Motor neuron (in vitro differentiated cells): ENCODE measurements around the gene NDUFAB1. TPM values are rescaled to one million over a fixed set of nuclear protein-coding genes. Genes with fewer than 3 reads are reported as not detected.
"Not testable (repeated sequence)": the region's sequence is repeated elsewhere in the genome, so short reads cannot be mapped to it uniquely, and the experiment has no call there.

Experiments used
- ATAC-seq, 8 experiments: fragments of 200-7000 bp; cut with Tn5 transposase; replicated peaks in 6 of 8; 2 replicates each; pipeline ENCODE4 v1.8.0; 2021; ENCODE audit warnings: mild to moderate bottlenecking in 8 of 8, moderate library complexity in 8 of 8
- H3K27ac ChIP-seq, 2 donors: fragments of 250-450 bp; sonication (Bioruptor Pico); 2 replicates each; pipeline ENCODE4 v1.9.0; 2021; ENCODE audit warnings: antibody characterized with exemption in 2 of 2, mild to moderate bottlenecking in 2 of 2, moderate library complexity in 1 of 2
- H3K4me1 ChIP-seq, 2 donors: fragments of 250-450 bp; sonication (Bioruptor Pico); replicated peaks in 1 of 2; 2 replicates each; pipeline ENCODE4 v1.6.1; 2021; ENCODE audit warnings: antibody characterized with exemption in 2 of 2, mild to moderate bottlenecking in 2 of 2, moderate library complexity in 1 of 2
- H3K4me3 ChIP-seq, 5 donors: fragments of 250-450 bp; sonication (Bioruptor Pico); 2 replicates each; pipeline ENCODE4 v1.9.0; 2021; ENCODE audit warnings: antibody characterized with exemption in 5 of 5, mild to moderate bottlenecking in 5 of 5, moderate library complexity in 4 of 5
- WGBS, 10 experiments: fragments of 450-650 bp; shearing (Covaris generic); methylation state at CpG; one replicate each; pipeline ENCODE4 v1.0.0; 2022; 5-methylcytosine and 5-hydroxymethylcytosine counted together
- in situ Hi-C, 9 experiments: fragments of 400-800 bp; cut with MboI; loops; one replicate each; pipeline ENCODE4 v1.15.0; 2021; ENCODE audit warnings: low sequenced_read_pairs in 9 of 9, low pct_unique_long_range_greater_than_20kb in 2 of 9; ENCODE audit not compliant: unreplicated experiment in 9 of 9
- total RNA-seq, 8 experiments: library from RNA; unstranded; fragments of 300-600 nt; gene quantifications; 2 replicates each; pipeline versions ENCODE4 v1.2.3 to v1.2.4, GENCODE V29; 2022

The NDUFAB1 gene
- total RNA-seq, 8 experiments from 2014 or later: 91.2 to 165 (median 130) TPM

GRCh38 chr16:23557779-23558702 is 38.1 kb downstream of the NDUFAB1 start:
- peak in 6 of 8 experiments; percentile 11 to 37 (median 19) for ATAC-seq
- in situ Hi-C loops: no loop called here
- WGBS, 10 experiments: 0 to 44% (median 2%) methylated on average over 1 to 6 of the region's 60 CpGs; no CpG with 5 or more reads in 2 of the 10 experiments
- Histone ChIP-seq H3K27ac (peak overlapping the region; percentile 95 to 97), H3K4me1 (peaks cover 12 to 14% of the 10 kb centered on the region in 2 donors), H3K4me3 (peak overlapping the region; percentile 70 to 93 (median 81))

- ATAC-seq: peak; percentile 91 to 96 (median 94)
- H3K27ac ChIP-seq: peak within 1 kb of the TSS; percentile 95 to 97
- WGBS, 10 experiments: 0 to 41% (median 1%) methylated on average over 1 to 16 of the region's 65 CpGs; no CpG with 5 or more reads in 2 of the 10 experiments
- in situ Hi-C loops: no loop called here
- peak within 1 kb of the TSS; percentile 70 to 93 (median 81) for H3K4me3 ChIP-seq
- peaks cover 12 to 14% of the 10 kb centered on the region in 2 donors for H3K4me1 ChIP-seq
Observed at GRCh38 chr16:23556881-23557778, 39.0 kb downstream of the NDUFAB1 start, which contains the start of the genes EARS2 and UBFD1. TSS of gene EARS2 (minus strand) at chr16:23557350. CDS start at chr16:23557343, 7 bp downstream. TSS of gene UBFD1 (plus strand) at chr16:23557727. CDS start at chr16:23557743, 16 bp downstream.

GRCh38 chr16:23554536-23554935 is 41.6 kb downstream of the NDUFAB1 start:
- Histone ChIP-seq H3K27ac (no peak overlapping the region), H3K4me1 (peaks cover 12 to 14% of the 10 kb centered on the region in 2 donors), H3K4me3 (no peak overlapping the region)
- 40 to 100% (median 78%) methylated on average over 1 to 3 of the region's 3 CpGs; no CpG with 5 or more reads in 3 of the 10 experiments for WGBS, 10 experiments
- in situ Hi-C loops: no loop called here
- ATAC-seq: no peak

GRCh38 chr16:23552161-23552560 is 44.0 kb downstream of the NDUFAB1 start:
- 50 to 100% (median 82%) methylated on average over 1 to 6 of the region's 6 CpGs; no CpG with 5 or more reads in 1 of the 10 experiments for WGBS, 10 experiments

GRCh38 chr16:23549938-23550337 is 46.2 kb downstream of the NDUFAB1 start:
- H3K4me1 ChIP-seq: no peaks in the 10 kb centered on the region
- no peak for ATAC-seq
- no peak overlapping the region for H3K4me3 ChIP-seq
- H3K27ac ChIP-seq: no peak overlapping the region
- in situ Hi-C loops: no loop called here
- 94 to 100% (median 97%) methylated on average over 1 to 5 of the region's 5 CpGs; no CpG with 5 or more reads in 5 of the 10 experiments for whole genome bisulfite sequencing, 10 experiments

More at GRCh38 chr16:23552161-23552560, 44.0 kb downstream of the NDUFAB1 start:
- H3K27ac ChIP-seq: no peak overlapping the region
- in situ Hi-C loops: no loop called here
- H3K4me3 ChIP-seq: no peak overlapping the region
- no peak for ATAC-seq
- peaks cover 6% of the 10 kb centered on the region in 2 donors for H3K4me1 ChIP-seq

- 80 to 100% (median 89%) methylated on average over 1 to 9 of the region's 14 CpGs; no CpG with 5 or more reads in 4 of the 10 experiments for WGBS, 10 experiments
- H3K27ac ChIP-seq: no peak overlapping the region
- ATAC-seq: peak in 1 of 8 experiments; percentile 42
- no peak overlapping the region for H3K4me3 ChIP-seq
- in situ Hi-C loops: no loop called here
- H3K4me1 ChIP-seq: no peaks in the 10 kb centered on the region
Observed at GRCh38 chr16:23544436-23544835, 51.7 kb downstream of the NDUFAB1 start.

GRCh38 chr16:23540817-23541178 is 55.3 kb downstream of the NDUFAB1 start:
- in situ Hi-C loops, H3K27ac ChIP-seq, ATAC-seq, H3K4me1 ChIP-seq, H3K4me3 ChIP-seq: not testable (repeated sequence)
- 83 to 100% (median 95%) methylated on average over 1 to 3 of the region's 3 CpGs; no CpG with 5 or more reads in 5 of the 10 experiments for WGBS, 10 experiments

GRCh38 chr16:23539984-23540816 is 55.9 kb downstream of the NDUFAB1 start:
- no peak overlapping the region for H3K27ac ChIP-seq
- WGBS, 10 experiments: 75 to 100% (median 92%) methylated on average over 3 to 9 of the region's 11 CpGs; no CpG with 5 or more reads in 1 of the 10 experiments
- H3K4me1 ChIP-seq: peaks cover 0 to 2% of the 10 kb centered on the region in 2 donors
- in situ Hi-C loops: no loop called here
- H3K4me3 ChIP-seq: no peak overlapping the region
- peak in 1 of 8 experiments; percentile 10 for ATAC-seq

GRCh38 chr16:23538919-23539278 is 57.2 kb downstream of the NDUFAB1 start:
- in situ Hi-C loops: no loop called here
- H3K4me1 ChIP-seq: peaks cover 0 to 2% of the 10 kb centered on the region in 2 donors
- H3K4me3 ChIP-seq: no peak overlapping the region
- 50 to 100% (median 95%) methylated on average over 1 of the region's 1 CpG; no CpG with 5 or more reads in 6 of the 10 experiments for WGBS, 10 experiments
- H3K27ac ChIP-seq: no peak overlapping the region
- ATAC-seq: no peak

GRCh38 chr16:23537390-23537789 is 58.7 kb downstream of the NDUFAB1 start:
- peaks cover 0 to 2% of the 10 kb centered on the region in 2 donors for H3K4me1 ChIP-seq
- no peak overlapping the region for H3K27ac ChIP-seq
- in situ Hi-C loops: no loop called here
- no peak for ATAC-seq
- 41 to 100% (median 80%) methylated on average over 1 to 3 of the region's 3 CpGs; no CpG with 5 or more reads in 2 of the 10 experiments for WGBS, 10 experiments
- H3K4me3 ChIP-seq: no peak overlapping the region

GRCh38 chr16:23535901-23536300 is 60.2 kb downstream of the NDUFAB1 start:
- Histone ChIP-seq H3K4me3 (no peak overlapping the region), H3K27ac (no peak overlapping the region), H3K4me1 (peaks cover 0 to 2% of the 10 kb centered on the region in 2 donors)
- WGBS, 10 experiments: 100% methylated on average over 1 to 2 of the region's 2 CpGs; no CpG with 5 or more reads in 5 of the 10 experiments
- ATAC-seq: no peak
- in situ Hi-C loops: no loop called here
